IPS-18c (cell line): ENCODE data around the gene NRG3.

Experiments used
- H3K4me3 ChIP-seq: 2 replicates; pipeline ENCODE4 v1.7.0; 2013; ENCODE audit warnings: low read depth, mild to moderate bottlenecking, low read length, moderate library complexity; ENCODE audit not compliant: insufficient read depth
- H3K9me3 ChIP-seq: one replicate; pipeline ENCODE4 v1.6.1; 2013; ENCODE audit warnings: mild to moderate bottlenecking, low read length, moderate library complexity; ENCODE audit not compliant: control insufficient read depth, insufficient read depth

Gene NRG3

DNA sequence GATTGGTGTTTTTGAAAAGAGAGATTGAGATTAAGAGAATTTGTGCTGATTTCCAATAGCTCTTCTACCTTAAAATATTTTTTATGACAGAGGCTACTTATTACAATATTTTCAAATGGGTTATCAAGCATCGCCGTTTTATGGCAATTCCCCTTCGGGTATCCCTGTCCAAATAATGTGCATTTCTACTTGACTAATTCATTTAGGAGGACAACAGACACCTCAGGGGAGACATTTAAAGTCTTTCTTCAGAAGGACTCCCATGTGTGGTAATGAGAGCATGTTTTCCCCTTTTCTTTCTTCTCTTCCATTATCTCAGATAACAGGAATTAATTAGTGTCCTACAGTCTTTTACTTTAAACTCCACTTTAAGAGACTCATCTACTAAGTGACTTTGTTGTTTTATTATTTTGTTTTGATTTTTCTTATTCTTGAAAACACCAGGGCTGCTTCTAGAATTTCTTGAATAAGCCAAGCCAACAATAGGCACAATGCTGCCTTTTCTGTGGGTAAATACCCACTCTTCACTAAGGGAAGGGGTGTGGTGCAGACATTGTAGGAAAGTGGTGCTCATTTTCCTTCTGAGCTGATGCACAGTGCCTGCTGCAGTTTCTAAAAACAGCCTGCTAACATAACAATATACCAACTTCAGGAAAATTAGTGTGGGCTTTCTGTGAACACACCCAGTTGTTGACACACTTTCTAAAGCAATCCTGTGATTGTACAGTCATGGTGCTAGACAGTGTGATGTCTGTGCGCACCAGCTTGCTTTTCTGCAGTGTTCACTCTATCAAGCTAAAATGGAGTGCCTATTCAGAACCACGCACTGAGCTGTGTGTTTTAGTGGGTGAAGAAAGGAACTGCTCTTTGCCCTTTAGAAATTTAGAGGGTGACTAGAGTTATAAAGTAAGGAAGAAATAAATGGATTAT, 597.7 kb downstream of the NRG3 start:
- no peak overlapping the region for H3K4me3 ChIP-seq

DNA sequence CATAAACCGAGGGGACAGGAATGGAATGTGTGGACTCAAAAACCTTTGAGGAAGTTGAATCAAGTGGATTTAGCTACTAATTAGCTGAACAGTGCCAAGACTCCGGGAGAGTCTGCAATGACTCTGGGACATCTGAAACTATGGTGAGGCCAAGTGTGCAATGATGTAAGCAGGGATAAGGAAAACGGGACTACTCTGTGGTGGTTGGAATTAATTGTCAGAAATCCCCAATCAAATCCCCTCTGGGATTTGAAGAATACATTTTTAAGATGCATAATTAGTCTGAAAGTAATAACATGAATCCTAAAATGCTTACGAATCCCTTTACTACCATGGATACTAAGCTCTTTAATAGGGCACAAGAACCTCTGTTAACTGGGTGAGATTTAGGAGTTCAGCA, 602.8 kb downstream of the NRG3 start:
- Histone ChIP-seq H3K4me3 (no peak overlapping the region), H3K9me3 (no peaks in the 10 kb centered on the region)

More for the DNA sequence above, 597.7 kb downstream of the NRG3 start:
- H3K9me3 ChIP-seq: no peaks in the 10 kb centered on the region

DNA sequence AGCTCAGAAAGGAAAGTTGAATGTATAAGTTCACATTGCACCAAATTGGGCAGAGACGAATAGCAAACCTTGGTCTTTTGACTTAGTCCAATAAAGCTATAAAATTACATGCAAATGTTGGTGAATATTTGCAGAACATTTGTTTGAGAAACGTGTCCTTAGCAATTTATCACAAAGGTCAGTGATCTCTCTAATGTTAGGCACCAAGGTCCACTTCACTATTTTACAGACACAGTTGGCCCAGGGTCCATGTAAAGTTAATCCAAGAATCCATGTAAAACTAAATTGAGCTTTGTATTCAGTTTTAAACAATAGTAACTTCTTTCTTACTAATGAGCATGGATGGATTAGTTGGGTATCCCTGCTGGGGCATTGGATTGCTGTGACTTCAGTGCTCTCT, 617.7 kb downstream of the NRG3 start:
- Histone ChIP-seq H3K4me3 (no peak overlapping the region), H3K9me3 (no peaks in the 10 kb centered on the region)

DNA sequence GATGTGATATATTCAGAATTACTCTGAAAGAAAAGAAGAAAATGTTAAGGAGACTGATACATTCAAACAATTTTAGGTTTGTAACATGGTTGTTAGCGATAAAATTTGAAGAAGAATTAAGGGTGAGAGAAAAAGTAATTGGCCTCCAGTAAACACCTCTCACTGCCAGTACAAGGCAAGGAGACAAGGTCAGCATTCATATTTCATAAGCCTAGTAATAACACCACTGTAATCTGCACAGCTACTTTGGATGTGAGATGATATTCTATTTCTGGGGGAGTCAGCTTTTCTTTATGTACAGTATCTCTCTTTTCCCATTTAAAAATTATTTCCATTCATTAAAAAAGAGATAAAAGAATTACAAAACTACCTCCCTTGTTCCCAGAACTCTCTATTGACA, 621.1 kb downstream of the NRG3 start:
- no peak overlapping the region for H3K4me3 ChIP-seq
- H3K9me3 ChIP-seq: no peaks in the 10 kb centered on the region

DNA sequence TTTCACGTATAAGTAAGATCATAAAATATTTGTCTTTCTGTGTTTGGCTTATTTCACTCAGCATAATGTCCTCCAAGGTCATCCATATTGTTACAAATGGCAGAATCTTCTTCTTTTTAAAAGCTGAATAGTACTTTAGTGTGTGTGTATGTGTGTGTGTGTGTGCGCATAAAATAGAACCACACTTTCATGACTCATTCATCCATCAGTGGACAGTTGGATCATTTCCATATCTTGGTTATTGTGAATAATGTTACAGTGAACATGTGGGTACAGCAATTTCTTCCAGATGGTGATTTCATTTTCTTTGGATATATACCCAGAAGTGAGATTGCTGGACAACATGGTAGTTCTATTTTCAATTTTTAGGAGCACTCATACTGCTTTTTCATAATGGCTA, 622.4 kb downstream of the NRG3 start:
- Histone ChIP-seq H3K9me3 (no peaks in the 10 kb centered on the region), H3K4me3 (no peak overlapping the region)

DNA sequence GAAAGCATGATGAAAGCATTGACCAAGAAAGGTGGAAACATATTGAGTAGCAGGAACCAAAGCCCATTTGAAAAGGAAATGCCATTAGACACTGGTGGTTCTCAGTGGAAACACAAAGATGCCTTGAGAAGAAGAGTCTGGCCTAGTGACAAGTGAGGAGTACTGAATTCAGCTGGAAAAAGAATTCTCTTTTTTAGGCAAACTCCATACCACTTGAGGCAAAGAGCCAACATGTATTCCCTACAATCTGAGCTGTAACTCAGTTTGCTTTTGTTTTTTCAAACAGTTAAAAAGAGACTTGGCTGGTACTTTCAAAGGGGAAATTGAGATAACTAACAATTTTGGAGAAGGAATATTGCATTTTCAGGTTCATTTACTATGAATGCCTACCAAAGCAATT, 624.0 kb downstream of the NRG3 start:
- Histone ChIP-seq H3K9me3 (no peaks in the 10 kb centered on the region), H3K4me3 (no peak overlapping the region)

DNA sequence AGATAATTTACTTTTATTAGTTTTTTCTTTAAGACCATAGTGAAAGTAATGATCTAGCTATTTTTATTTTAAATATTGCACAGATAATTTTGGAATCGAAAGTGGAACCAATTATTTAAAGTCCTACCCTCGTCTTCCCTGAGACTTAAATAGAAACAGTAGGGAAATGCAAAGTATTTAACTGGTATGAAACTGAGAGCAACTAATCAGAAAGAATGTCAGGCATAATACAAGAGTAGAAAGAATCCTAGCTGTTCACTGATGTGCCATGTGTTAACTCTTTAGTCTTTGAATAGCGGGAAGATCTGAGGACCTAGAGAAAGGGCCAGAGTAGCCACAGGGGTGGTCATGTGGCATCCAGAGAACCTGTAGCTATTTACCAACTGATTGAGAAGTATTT, 630.0 kb downstream of the NRG3 start:
- H3K9me3 ChIP-seq: no peaks in the 10 kb centered on the region
- no peak overlapping the region for H3K4me3 ChIP-seq

DNA sequence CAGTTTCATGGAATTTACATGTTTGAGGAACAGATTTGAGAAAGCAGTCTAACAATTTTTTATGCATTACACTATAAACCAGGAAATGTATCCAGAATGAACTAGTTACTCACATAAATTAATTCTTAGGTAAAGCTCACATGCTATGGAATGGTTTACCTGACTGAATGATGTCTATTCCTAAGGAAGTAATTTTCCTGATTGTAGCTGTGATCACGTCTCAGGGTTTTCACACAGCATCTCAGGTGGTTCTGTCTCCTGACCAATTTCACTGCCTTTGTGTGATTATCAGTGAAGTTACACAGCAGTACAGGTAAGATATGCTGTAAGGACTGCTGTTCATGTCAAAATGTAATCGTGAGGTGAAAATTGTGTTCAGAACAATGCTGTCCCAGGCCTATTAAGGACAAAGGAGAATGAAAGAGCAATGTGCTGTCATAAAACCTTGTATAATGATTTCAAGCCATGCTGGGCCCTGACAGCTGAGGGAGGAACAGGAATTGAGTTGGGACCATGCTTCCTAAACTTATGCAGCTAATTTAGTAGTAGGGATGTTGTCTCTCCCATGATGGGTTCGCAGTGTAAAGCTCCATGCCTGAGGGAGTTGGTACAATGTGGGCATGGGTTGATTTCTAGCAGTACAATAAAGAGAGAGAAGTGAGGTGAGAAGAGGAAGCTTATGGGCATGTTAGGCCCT, 631.8 kb downstream of the NRG3 start:
- H3K4me3 ChIP-seq: no peak overlapping the region
- H3K9me3 ChIP-seq: no peaks in the 10 kb centered on the region

DNA sequence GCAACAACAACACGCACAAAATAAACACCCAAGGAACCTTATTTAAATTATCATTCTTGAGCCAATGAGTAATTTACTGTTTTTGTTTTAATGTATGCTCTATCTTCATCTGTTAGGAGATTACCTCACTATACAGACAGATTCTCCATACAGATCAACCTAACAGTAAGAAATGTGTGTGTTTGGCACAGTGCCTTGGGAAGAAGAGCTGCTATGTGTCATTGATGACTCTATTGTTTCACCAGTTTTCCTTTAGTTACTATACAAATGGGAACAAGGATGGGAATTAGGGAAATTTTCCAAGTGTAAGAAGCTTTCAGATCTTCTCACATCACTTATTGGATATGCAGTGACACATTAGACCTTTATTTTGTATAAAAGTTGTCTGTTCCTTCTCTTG, 640.3 kb downstream of the NRG3 start:
- H3K4me3 ChIP-seq: no peak overlapping the region
- no peaks in the 10 kb centered on the region for H3K9me3 ChIP-seq

DNA sequence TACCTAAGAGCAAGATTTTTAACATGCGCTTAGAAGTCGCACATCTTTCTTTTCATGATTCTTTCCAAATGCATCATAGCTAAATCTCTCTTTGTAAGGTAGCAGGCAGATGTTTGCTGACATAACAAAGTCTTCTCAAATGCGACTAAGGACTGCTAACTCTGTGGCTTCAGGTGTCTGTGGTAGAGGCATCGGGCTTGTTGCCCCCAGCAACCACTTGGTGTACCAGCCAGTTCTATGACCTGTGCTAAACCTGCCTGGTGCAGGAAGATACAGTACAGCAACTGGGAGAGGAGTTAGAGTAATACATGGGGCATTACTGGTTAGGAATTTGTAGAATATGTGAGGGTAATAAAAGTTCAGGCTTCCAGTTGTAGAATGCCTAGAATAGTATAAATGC, 654.1 kb downstream of the NRG3 start:
- Histone ChIP-seq H3K9me3 (no peaks in the 10 kb centered on the region), H3K4me3 (no peak overlapping the region)

DNA sequence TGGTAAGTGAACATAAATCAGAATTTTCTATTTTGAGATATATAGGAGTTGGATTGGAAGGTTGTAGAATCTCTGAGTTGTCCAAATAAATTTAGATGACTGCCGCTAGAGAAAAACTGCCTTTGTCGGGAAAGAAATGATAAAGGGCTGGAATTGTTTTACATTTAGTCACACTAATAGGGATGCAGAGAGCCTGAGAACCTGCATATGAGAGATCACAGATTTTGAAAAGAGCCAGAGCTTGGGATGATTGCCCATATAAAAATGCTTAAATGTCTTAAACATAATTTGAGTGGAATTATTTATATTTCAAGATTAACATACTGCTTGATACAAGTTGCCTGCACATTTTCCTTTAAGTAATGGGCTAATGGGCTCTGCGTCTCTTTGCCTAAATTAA, 660.5 kb downstream of the NRG3 start:
- Histone ChIP-seq H3K9me3 (no peaks in the 10 kb centered on the region), H3K4me3 (no peak overlapping the region)

DNA sequence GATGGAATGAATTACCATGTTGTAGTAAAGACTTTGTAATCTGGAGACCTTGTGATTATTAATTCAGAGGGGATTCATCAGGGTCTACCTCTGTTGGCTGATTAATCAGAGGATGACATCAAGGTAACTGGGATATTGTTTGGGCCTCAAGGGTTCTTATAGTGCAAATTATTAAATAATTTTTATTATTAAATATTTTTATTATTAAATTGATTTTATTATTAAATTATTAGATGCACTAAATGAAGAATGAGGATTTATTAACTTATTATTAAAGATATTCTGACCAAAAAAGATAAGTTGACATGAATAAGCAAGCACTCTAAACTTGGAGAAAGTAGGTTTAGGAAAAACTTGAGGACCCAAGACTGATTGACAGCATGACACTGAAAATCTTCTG, 661.7 kb downstream of the NRG3 start:
- Histone ChIP-seq H3K9me3 (no peaks in the 10 kb centered on the region), H3K4me3 (no peak overlapping the region)

DNA sequence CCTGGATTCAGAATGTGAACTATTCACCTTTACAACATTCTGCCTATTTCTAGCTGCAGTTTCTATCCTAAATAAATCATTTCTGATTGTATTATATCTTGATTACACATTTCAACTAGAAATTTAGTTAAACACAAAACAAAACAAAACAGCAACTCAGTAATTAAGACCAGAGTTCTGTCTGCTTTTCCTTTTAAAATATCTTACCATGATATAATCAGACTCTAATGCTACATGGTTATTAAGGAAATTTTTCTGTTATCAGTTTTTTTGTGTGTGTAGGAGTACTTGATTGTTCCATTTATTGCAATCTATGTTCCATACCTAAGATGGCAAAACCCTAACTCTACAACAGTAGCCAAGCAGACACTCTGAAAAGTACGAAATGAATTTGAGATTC, 663.3 kb downstream of the NRG3 start:
- no peak overlapping the region for H3K4me3 ChIP-seq
- H3K9me3 ChIP-seq: no peaks in the 10 kb centered on the region

DNA sequence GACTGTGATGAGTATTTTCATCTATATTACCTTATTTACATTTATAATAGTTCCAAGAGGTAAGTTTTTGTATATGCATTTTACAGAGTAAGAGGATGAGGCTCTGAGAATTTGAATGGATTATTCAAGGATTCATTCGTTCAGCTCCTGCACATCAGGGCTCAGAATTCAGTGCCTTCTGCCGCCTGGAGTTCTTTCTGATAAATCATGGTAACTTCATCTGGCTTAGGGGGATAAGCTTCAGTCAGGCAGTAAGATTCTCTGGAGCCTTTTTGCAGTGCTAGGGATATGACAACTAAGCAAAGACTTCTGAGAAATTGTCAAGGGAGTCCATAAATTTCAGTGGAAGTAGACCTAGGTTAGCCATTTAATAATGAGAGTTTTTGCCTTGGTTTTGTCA, 668.6 kb downstream of the NRG3 start:
- no peak overlapping the region for H3K4me3 ChIP-seq
- H3K9me3 ChIP-seq: no peaks in the 10 kb centered on the region

DNA sequence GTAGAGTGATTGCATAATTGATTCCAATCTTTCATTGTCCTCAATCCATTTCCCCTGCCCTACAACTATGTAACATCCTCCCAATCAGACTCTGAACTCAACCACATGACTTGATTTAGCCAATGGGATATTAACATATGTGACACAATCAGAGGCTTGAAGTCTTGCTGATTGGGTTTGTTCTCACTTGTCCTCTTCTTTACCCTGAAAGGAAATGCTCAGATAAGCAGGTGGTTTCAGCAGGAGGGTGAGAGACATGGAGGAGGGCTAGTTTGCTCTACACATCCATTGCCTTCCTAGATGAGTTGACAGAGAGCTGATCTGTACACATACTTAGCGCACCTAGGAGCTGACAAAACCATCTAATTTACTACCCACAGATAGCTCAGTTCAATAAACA, 669.4 kb downstream of the NRG3 start:
- no peaks in the 10 kb centered on the region for H3K9me3 ChIP-seq
- no peak overlapping the region for H3K4me3 ChIP-seq

DNA sequence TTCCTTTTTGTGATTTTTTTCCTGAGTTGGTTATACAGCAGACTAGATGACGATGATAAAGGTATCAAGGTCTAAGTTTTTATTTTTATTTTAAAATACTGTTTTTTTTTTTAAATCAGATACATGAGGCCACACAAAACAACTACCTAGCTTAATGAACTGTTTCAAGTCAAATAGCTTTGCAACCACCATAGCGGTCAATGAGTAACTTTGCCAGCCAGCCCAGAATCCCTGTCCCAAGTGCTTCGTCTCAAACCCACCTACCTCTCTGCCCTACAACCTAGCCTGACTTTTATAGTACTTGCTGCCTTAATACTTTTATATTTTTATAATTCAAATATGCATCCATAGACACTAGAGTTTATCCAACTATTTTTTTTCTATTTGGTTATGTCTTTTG, 676.5 kb downstream of the NRG3 start:
- Histone ChIP-seq H3K9me3 (no peaks in the 10 kb centered on the region), H3K4me3 (no peak overlapping the region)

DNA sequence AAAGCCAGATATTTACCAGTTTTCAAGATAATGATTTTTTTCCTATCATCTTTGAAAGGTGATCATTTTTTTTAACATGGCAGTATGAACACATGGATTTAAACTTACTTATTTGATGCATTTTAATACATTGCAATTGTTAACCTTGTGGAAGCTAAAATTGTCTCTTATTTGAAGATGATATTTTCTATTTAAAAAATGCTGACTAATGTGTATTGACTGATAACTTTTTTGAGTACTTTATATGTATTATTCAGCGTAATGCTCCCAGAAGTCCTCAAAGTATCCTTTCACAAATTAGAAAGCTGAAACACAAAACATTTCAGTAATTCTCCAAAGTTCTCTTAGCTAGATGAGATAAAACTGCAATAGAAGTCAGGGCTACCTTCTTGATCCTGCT, 677.3 kb downstream of the NRG3 start:
- Histone ChIP-seq H3K4me3 (no peak overlapping the region), H3K9me3 (no peaks in the 10 kb centered on the region)

DNA sequence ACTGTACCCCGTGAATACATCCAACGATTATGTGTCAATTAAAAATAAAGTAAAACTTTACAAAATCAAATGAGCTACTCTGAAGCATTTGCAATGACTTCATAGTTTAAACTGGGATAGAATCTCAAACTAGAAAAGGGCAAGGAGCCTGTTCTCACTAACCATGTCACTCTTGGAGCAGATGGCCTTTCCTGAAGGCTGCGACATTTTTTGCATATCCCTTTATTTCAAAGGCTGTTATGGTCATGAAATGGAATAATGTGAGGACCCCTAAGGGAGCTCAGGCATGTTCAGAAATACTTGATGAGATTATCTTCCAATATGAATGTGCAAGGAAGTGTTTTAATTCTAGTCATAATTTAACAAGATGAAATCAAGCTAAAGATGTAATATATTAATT, 679.4 kb downstream of the NRG3 start:
- Histone ChIP-seq H3K4me3 (no peak overlapping the region), H3K9me3 (no peaks in the 10 kb centered on the region)
